ENCODE data around the gene OLFML3.
"Not testable (repeated sequence)": the region's sequence is repeated elsewhere in the genome, so short reads cannot be mapped to it uniquely, and the experiment has no call there.

OLFML3 gene, protein sequence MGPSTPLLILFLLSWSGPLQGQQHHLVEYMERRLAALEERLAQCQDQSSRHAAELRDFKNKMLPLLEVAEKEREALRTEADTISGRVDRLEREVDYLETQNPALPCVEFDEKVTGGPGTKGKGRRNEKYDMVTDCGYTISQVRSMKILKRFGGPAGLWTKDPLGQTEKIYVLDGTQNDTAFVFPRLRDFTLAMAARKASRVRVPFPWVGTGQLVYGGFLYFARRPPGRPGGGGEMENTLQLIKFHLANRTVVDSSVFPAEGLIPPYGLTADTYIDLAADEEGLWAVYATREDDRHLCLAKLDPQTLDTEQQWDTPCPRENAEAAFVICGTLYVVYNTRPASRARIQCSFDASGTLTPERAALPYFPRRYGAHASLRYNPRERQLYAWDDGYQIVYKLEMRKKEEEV

DNA sequence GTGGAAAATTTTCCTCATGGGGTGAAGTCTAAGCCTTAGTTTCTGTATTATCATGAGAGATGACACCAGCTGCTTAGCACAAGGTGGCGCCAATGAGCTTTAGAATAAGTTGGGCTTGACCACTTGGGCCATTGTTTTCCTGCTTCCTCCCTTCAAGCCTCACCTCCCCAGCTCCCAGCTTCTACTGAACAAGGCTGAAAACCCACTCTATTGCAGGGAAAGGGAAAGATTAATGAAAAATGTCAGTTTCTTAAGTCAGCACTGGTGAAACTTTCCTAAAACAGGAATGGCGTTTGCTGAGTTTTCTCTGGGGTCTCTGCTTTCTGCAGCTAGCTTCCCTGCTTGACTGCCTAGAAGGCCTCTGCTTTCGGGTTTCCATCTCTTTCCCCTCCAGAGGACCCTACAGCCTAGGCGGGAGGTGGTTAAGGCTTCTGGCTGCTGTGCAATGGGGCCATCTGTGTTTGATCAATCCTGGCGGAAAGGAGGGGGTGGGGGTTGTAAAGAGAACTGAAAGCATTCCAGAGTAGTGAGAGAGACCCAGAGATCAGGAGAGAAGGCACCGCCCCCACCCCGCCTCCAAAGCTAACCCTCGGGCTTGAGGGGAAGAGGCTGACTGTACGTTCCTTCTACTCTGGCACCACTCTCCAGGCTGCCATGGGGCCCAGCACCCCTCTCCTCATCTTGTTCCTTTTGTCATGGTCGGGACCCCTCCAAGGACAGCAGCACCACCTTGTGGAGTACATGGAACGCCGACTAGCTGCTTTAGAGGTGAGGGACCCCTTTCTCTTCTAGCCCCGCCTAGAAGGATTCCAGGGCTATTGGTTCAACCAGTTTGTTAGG lies at the start of gene OLFML3:
Gene OLFML3, plus strand, starts transcription at position 612 of the 840 bp plus-strand sequence. Its CDS starts 43 bp downstream, at position 655.
- DNase-seq: peak; percentile 83

DNA sequence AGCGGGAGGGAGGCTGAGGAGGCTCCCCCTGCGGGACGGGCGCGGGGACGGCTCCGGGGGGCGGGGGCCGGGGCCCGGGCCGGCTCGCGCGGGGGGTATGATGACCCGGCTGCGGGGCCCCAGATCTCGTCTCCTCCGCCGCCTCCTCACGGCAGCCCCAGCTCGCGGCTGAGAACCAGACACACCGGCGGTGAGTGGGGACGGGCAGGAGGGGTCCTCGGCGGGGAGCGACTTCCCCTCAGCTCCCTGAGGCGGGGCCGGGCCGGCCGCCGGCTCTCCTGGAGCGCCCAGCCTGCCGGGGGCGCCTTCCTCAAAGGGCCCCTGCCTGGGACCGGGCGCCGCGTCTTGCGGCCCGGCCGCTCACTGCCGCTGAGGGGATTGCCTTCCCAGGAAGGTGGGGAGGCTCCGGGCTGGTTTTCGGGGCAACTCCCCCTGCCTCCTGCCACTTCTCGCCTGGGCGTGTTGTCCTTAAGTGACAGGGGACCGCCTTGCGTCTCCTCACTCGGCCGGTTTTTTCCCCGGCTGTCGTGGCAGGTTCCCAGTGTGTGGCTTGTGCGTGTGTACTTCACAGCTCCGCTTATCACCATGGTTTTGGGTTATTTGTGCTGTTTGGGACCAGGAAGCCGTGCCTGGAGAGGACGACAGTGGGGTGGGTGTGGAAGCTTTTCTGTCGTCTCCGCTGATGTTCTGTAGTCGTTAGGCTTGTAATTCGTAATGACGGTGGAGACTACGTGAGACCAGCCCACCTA lies 49.4 kb upstream of the OLFML3 start:
- no peak for DNase-seq

GRCh38 chr1:113930499-113931161 lies 48.6 kb upstream of the OLFML3 start:
- no peak for DNase-seq

- no peak for DNase-seq
Observed at GRCh38 chr1:113931451-113931851, 47.8 kb upstream of the OLFML3 start.

GRCh38 chr1:113934006-113934405 lies 45.3 kb upstream of the OLFML3 start:
- no peak for DNase-seq

DNA sequence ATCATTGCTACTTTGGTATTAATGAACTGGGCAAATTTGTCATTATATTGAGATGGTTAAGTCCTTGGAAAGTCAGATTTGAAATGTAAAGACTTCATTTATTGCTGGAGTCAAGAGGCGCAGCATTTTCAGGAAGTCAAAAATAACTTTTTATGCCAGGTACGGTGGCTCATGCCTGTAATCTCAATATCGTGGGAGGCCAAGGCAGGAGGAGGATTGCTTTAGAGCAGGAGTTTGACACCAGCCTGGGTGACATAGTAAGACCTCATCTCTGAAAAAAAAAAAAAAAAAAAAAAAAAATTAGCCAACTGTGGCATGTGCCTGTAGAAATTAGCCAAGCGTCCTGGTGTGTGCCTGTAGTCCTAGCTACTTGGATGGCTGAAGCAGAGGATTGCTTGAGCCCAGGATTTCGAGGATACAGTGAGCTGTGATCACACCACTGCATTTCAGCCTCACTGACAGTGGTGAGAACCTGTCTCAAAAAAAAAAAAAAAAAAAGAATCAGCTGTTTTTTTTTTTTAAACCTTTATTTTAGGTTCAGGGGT lies 44.7 kb upstream of the OLFML3 start:
- no peak for DNase-seq

GRCh38 chr1:113935176-113935575 lies 44.1 kb upstream of the OLFML3 start:
- no peak for DNase-seq

GRCh38 chr1:113935970-113936369 lies 43.3 kb upstream of the OLFML3 start:
- DNase-seq: no peak

DNA sequence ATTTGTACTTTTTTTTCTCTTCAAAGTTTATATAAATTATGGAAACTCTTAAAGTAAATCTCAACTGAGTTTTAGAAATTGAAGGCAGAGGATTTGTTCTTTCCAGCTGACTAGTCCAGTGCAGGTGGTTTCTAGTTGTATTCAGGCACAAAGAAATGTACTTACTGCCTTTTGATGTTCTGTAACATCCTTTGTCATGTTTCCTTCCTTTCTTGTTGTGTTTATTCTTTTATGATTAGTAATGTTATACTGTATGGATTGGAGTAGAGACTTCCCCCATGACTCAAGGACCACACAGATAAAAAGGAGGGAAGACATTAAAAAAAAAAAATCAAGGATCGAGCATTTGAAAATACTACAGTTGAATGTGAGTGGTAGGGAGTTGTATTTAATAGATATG lies 42.1 kb upstream of the OLFML3 start:
- DNase-seq: no peak

GRCh38 chr1:113938192-113938591 lies 41.1 kb upstream of the OLFML3 start:
- no peak for DNase-seq

DNA sequence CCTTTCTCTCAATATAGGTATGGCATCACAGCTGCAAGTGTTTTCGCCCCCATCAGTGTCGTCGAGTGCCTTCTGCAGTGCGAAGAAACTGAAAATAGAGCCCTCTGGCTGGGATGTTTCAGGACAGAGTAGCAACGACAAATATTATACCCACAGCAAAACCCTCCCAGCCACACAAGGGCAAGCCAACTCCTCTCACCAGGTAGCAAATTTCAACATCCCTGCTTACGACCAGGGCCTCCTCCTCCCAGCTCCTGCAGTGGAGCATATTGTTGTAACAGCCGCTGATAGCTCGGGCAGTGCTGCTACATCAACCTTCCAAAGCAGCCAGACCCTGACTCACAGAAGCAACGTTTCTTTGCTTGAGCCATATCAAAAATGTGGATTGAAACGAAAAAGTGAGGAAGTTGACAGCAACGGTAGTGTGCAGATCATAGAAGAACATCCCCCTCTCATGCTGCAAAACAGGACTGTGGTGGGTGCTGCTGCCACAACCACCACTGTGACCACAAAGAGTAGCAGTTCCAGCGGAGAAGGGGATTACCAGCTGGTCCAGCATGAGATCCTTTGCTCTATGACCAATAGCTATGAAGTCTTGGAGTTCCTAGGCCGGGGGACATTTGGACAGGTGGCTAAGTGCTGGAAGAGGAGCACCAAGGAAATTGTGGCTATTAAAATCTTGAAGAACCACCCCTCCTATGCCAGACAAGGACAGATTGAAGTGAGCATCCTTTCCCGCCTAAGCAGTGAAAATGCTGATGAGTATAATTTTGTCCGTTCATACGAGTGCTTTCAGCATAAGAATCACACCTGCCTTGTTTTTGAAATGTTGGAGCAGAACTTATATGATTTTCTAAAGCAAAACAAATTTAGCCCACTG lies 38.7 kb upstream of the OLFML3 start:
- DNase-seq: no peak

DNA sequence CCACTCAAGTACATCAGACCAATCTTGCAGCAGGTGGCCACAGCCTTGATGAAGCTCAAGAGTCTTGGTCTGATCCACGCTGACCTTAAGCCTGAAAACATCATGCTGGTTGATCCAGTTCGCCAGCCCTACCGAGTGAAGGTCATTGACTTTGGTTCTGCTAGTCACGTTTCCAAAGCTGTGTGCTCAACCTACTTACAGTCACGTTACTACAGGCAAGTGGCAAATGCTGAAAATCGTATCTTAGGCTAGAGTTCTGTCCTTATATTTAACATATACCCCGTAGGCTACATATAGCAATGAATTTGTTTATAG lies 38.1 kb upstream of the OLFML3 start:
- DNase-seq: no peak

GRCh38 chr1:113942527-113942926 lies 36.7 kb upstream of the OLFML3 start:
- DNase-seq: no peak

DNA sequence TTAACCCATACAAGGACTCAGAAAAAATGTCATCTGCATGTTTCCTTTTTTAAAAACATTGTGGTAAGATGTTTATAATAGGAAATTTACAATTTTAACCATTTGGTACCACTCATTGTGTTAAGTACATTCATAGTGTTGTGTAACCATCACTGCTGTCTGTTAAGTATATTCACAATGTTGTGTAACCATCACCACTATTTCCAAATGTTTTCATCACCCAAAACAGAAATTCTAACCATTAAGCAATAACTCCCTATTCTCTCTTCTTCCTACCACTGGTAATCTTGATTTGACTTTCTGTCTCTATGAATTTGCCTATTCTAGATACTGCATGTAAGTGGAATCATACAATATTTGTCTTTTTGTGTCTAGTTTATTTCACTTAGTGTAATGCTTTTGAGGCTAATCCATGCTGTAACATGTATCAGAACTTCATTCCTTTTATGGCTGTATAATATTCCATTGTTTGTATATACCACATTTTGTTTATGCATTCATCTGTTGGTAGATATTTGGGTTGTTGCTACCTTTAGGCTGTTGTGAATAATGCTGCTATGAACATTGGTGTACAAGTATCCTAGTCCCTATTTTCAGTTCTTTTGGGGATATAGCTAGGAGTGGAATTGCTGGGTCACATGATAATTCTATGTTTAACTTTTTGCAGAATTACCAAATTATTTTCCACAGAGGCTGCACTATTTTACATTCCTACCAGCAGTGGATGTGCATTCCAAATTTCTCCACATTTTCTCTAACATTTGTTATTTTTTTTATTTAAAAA lies 36.1 kb upstream of the OLFML3 start:
- DNase-seq: no peak

- DNase-seq: no peak
Observed at GRCh38 chr1:113945329-113945728, 33.9 kb upstream of the OLFML3 start.

DNA sequence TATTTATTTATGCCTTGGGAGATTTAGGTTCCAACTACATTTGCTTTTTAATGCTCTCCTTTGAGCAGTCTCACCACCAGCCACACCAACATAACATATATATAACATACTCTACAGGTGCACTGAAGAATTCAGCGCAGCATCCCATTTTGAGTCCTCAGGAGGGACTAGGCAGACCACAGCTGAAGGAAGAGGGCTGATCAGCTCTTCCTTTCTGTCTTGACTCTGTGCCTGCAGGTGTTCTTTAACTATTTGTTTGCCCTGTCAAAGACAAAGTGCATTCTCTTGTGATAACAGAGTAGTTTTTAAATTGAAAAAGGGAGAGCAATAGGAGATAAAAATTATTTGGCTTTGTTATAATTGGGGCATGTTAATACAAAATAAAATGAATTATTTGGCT lies 33.2 kb upstream of the OLFML3 start:
- no peak for DNase-seq

- no peak for DNase-seq
Observed at GRCh38 chr1:113946678-113947387, 32.4 kb upstream of the OLFML3 start.

- DNase-seq: no peak
Observed at GRCh38 chr1:113947388-113948107, 31.7 kb upstream of the OLFML3 start.

DNA sequence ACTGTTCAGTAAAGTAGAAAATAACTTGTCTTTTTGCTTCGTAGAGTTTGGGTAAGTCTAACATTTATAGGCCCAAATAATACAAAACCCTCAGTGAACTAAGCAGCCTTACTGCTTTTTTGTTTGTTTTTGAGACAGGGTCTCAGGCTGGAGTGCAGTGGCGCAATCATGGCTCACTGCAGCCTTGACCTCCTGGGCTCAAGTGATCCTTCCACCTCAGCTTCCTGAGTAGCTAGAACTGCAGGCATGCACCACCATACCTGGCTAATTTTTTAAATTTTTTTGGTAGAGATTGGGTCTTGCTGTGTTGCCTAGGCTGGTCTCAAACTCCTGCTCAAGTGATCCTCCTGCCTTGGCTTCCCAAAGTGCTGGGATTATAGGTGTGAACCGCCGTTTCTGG lies 31.1 kb upstream of the OLFML3 start:
- DNase-seq: not testable (repeated sequence)

Measured in COR-L47 (cell line).